ENCODE data around the gene CAMTA1.
"Not testable (repeated sequence)": the region's sequence is repeated elsewhere in the genome, so short reads cannot be mapped to it uniquely, and the experiment has no call there.

Gene CAMTA1

DNA sequence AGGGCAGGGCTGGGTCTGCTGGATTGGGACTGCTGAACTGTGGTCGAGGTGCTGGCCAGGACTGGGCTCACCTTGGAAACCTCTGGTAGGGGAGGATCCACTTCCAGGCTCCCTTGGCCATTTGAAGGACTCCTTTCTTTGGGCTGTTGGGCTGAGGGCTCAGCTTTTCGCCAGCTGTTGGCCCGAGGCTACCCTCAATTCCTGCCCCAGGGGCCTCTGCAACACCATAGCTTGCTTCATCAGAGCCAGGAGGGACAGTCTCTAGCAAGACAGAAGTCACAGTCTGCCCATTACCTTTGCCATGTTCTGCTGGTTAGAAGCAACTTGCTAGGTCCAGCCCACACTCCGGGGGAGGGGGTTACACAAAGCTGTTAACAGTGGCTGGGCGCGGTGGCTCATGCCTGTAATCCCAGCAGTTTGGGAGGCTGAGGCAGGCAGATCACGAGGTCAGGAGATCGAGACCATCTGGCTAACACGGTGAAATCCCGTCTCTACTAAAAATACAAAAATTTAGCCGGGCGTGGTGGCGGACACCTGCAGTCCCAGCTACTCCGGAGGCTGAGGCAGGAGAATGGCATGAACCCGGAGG is 25.0 kb downstream of the CAMTA1 start:
- not testable (repeated sequence) for DNase-seq (ENCODE audit: low read depth in 2 of 2)

DNA sequence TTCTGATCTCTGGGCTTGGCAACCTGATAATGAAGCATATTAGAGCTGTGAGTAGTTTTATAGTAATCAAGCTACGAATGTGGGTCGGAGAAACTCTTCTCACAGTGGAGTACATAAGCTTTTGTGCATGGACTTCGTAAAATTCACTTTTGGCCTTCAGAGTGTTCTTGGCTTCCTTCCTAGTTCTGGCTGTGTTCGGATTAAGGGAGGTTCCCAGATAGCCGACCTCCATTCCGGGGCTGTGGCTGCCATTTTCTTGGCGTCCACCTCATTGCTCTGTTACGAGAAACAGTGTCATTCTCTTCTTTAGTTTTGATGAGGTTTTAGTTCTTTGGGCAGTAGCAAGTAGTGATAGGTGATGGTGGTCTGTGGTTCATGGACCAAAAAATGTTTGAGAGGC is 26.3 kb downstream of the CAMTA1 start:
- no peak for DNase-seq (ENCODE audit: low read depth in 2 of 2)

DNA sequence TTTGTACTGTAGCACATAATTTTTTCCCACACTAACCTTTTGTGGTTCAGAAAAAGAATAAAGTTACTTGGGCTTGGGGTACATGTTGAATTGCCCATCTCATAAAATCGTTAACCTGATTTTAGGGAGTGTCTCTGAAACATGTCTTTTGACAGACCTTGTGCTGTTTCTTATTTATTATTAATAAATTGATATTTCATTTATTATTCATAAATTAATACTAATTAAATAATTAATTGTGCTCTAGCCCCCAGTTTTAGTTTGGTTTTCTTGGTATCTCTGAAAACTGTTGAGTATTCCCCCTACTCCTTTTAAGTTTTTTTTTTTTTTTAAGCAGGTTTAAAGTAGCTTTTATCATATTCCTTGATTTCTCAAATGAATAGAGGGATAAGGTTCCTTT is 27.9 kb downstream of the CAMTA1 start:
- no peak for DNase-seq (ENCODE audit: low read depth in 2 of 2)

DNA sequence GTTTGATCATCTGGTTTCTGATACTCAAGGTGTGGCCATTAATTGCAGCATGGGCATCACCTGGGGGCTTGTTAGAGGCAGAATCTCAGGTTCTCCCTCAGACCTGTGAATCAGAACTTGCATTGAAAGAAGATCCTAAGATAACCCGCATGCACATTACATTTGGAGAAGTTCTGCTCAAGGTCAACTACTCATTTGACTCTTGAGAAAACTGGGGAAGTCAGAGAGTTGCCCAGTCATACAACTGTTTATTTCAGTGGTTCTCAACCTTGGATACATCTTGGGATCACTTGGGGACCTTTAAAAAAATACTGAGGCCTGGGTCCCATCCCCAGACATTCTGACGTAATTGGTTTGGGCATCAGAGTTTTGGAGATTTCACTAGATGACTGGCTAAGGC is 30.5 kb downstream of the CAMTA1 start:
- DNase-seq (ENCODE audit: low read depth in 2 of 2): no peak

DNA sequence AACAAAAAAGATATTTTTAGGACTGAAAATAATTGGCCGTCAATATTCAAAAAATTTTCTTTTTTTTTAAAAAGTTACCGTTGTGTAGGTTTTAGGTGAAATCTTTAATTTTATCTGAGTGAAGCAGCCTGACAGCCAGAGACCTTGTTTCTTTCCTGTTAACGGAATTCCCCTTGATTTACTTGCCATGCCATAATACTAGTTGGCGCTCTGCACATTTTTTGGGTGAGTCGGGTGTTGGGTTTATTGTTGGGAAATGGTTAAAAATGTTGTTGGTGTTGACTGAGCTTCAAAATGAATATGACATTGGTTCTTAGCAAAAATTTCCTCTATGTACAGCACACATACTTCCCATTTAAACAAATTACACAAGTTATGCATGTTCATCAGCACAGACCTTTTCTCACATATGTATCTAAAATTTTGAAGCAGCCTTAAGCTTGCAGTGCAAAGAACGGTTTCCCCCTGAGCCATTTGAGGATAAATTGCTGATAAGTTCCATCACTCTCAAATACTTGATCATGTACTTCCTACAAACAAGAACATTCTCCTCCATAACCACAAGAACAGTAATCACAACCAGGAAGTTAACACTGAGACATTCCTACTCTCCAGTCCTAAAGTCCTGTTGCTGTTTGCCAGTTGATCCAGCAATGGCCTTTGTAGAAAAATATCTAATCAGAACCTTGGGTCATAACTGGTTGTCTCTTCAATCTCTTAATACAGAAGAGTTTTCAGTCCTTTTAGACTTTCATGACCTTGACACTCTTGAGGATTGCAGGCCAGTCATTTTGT is 34.2 kb downstream of the CAMTA1 start:
- DNase-seq (ENCODE audit: low read depth in 2 of 2): no peak

DNA sequence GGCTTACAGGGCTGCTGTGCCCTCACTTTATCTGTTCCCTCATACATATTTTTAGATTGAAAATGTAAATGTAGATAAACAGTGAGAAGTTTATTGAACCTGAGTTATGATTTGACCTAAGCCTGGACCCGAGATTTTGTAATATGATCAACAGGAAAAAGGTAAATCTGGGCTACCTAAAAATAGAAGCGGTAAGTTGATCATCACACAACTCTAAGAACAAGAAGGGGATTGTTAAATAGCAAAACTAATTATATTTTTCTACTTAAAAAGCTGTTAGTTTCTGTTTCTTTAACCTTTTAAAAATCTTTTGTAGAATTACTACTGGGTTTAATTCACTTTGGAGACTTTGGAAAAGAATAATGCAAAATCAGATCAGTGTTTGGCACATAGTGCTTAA is 35.6 kb downstream of the CAMTA1 start:
- no peak for DNase-seq (ENCODE audit: low read depth in 2 of 2)

DNA sequence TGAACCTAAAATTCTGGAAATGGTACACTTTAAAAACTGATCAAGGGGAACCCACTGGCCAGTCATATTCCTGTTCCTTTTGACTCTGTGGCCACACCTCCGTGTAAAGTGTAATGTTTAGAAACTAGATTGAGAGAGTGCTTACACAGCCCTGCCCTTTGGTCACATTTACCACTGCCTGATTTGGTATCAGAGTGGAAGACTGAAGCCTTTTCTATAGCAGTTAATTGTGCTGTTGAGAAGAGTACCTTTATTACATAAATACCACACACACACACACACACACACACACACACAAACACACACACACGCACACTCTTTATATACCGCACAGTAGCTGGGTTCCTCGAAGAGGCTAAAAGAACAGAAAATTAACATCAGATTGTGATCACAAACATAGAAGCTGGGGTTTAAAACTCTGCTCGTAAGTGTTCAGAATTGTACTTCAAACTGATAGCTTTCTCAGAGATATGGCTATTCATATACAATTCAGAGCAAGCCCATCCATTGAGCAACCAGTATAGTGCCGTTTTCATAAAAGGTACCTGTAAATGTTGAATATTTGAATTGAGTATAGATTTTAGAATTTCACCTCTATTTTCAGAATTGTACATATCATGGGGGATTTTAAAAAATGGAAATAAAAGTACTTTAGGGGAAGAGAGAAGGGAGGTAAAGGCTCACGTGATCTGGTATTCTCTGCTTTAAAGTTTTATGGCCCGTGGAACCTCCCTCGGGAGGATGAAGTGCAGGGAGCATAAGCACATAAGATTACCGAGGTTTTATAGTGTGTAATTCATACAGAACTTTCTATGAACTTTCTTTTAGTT is 37.5 kb downstream of the CAMTA1 start:
- DNase-seq (ENCODE audit: low read depth in 2 of 2): no peak

DNA sequence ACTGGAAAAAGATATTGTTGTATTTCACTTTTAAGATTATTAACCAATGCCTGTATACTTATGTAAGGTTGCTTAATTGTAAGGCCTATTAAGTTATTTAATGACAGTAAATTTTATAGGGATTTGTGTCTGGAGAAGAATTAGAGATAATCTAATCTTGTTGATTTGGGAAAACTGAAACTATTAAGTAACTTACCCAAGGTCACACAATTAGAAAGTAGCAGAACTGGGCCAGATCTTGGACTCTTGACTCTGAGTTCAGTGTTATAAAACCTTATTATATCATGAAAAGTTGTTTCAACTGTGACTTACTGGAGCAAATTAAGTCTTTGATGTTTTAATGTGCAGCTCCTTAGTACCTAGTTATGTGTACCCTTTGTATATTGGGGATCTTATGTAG is 38.5 kb downstream of the CAMTA1 start:
- no peak for DNase-seq (ENCODE audit: low read depth in 2 of 2)

DNA sequence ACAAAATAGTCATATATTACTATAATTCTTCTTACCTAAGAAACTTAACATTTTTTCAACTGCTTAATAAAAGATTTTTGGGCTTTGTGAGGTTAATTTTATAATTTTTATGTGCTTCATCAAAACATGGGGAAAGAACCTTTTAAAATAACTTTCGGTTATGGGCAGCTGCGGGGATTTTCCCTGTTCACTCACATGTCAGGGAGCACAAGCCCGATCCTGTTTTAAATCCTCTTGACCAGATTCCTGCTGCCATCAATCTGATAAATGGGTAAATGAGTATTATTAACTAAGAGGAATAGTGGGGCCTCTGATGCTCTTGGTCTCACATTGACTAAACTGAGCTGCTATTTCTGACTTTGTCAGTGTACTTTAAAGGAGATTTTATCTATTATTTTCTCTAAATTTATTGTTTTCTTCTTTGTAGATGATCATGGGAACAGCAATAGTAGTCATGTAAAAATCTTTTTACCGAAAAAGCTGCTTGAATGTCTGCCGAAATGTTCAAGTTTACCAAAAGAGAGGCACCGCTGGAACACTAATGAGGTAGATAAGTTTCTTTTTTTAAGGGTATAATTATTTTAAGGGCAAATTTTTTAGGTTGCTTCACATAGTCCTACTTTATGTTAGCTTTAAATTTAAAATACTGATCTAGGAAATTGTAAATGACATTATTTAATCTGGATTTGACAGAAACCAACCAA is 39.6 kb downstream of the CAMTA1 start:
- no peak for DNase-seq (ENCODE audit: low read depth in 2 of 2)

DNA sequence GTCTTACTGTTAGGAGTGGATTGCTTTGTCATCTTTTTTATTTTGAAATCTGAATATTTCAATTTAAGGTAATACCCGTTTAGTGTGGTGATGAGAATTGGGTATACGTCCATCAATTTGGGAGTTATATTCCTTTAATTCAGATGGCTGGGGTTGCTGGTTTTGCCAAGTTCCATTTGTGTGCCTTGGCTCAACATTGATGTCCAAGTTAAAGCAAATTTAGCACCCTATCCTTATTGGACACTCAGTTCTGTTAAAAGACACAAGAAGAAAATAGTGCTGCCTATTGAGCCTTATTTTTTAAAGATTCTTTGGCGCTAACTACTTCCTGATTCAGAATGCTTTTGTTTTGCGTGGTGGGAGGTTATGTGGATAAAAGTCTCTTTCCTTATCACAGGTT is 40.6 kb downstream of the CAMTA1 start:
- DNase-seq (ENCODE audit: low read depth in 2 of 2): no peak

DNA sequence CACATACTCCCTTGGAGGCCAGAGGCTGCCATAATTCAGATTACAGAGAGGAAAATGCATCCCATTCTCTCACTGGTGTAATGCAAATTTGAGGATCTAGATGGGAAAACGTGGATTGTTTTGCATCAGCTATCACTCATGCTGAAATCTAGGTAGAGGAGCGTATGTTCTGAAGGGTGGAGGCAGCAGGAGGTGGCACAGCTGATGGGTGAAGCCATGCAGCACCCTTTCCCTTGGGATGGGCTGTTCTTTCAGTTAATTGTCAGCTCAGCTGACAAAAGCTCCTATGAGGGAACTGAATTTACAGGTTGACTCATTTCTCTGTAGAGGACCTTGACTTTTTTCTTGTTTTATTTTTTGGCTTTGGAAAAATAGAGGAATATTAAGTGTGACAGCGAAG is 41.8 kb downstream of the CAMTA1 start:
- no peak for DNase-seq (ENCODE audit: low read depth in 2 of 2)

DNA sequence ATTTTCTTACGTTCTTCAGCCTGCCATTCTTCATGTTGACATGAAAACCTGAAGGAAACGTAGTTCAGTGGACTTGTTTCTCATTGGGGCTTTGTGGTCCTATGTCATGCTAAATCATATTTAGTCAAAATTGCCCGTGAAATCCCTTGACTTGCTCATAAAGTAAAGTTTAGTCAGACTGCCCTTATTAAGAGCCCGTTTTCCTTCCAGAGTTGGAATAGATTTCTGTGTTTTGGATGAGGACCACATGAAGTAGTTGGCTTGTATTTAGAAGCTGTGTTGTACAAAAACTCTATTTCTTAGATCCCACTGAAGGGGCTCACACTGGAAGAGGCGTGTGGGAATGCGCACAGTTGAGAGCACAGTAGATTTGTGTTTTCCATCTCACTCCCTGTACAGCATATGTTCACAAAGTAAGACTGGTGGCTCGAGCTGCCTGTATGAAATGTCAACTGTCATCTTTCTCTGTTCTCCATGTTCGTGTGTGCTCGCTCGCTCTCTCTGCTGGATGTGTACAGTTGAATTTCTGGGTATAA is 42.4 kb downstream of the CAMTA1 start:
- no peak for DNase-seq (ENCODE audit: low read depth in 2 of 2)

DNA sequence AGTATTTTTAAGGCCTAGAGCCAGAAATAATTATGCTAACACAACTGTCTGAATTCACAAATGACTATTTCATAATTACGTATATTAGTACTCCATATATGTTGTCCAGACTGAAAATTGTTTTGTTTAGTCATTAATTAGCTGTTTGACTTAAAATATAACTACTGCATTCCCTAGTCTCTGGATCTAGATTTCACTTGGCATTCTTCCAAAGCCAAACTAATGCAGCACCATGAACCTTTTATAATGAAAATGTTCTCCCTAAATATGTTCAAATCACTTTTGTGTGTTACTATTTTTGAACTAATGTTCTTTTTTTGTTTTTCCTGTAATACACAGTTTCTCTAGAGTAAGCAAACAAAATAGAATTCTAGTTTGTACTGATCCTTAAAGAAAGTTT is 46.1 kb downstream of the CAMTA1 start:
- DNase-seq (ENCODE audit: low read depth in 2 of 2): no peak

DNA sequence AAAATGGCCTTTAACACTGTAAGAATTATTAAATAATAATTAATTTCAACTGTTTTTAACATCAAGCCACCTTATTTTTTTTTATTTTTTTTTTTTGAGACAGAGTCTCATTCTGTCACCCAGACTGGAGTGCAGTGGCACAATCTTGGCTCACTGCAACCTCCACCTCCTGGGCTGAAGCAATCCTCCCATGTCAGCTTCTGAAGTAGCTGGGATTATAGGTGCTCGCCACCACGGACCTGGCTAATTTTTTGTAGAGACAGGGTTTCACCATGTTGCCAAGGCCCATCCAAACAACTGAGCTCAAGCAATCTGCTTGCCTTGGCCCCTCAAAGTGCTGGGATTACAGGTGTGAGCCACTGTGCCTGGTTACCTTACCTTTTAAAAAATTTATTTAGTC is 46.8 kb downstream of the CAMTA1 start:
- DNase-seq (ENCODE audit: low read depth in 2 of 2): not testable (repeated sequence)

DNA sequence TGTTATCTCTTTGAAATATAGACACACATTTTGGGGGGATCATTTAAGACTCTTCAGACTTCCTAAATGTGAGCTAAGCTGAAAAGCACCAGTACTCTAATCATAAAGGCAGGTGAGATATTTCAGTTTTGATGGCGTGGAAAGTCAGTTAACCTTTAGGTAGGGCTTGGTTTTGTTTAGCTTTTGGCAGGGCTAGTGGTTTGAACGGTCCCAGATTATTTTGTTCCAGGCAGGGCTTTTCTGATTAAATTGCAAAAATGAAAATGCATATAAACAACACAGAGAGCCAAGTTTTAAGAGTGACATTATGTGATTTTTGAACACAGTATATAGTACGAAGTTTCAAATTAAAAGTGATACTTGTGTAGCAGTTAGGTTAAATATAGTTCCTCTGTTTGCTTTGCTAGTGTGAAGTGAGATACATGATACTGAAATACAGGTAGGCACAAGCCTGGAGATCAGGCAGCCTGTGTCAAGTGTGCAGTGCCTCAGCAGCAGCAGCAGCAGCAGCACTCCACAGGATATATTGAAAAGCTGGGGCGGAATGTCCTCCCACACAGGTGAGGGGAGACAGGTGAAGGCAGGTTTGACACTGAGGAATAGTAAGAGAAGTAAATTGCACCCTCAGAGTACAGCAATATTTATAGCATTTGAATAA is 47.4 kb downstream of the CAMTA1 start:
- no peak for DNase-seq (ENCODE audit: low read depth in 2 of 2)

DNA sequence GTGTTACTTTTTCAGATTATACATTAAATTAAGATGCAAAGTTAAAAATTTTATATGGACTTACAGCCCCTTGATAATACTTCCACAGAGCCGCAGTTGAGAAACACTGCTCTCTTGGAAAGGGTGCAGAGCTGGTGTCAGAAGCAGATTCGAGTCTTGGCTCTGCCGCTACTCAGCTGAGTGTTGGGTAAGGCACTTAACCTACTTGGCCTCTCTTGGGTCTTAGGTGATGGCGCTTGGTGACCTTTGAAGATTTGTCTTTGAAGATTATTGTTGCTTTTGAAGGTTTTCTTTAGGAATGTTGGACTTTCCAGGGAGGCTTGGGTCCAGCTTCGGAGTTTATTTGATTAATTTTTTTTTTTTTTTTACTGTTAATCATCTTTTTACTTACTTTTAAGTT is 48.5 kb downstream of the CAMTA1 start:
- DNase-seq (ENCODE audit: low read depth in 2 of 2): no peak

DNA sequence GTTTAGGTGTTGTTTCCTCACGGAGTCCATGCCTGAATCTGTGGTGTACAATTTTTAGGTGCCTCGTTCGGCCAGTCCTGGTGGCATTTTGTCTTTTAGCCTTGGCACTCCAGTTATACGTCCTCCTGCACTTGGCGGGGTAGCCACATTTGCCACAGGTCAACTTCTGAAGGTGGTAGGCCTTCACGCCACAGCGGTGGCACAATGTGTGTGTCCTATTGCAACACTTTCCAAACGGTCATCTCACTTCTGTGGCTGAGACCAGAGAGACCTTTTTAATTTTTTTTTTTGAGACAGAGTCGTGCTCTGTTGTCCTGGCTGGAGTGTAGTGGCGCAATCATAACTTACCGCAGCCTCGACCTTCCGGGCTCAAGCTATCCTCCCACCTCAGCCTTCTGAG is 49.1 kb downstream of the CAMTA1 start:
- no peak for DNase-seq (ENCODE audit: low read depth in 2 of 2)

DNA sequence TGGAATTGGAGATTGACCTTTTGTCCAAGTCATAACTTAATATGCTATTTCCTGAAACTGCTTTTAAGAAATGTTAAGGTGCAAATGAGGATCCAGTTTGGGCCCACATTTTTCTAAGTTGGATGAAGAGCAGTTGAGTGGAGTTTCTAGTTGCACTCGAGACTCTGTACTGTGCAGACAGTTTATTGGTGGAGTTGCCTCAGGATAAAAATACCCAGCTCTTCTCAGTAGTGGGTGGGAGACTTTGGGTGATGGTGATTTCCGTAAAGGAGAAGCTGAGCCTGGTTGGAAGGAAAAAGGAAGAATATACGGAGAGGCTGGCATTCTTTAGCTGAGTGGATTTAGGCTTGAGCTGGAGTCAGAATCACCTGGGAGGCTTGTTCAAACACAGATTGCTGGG is 49.9 kb downstream of the CAMTA1 start:
- no peak for DNase-seq (ENCODE audit: low read depth in 2 of 2)

DNA sequence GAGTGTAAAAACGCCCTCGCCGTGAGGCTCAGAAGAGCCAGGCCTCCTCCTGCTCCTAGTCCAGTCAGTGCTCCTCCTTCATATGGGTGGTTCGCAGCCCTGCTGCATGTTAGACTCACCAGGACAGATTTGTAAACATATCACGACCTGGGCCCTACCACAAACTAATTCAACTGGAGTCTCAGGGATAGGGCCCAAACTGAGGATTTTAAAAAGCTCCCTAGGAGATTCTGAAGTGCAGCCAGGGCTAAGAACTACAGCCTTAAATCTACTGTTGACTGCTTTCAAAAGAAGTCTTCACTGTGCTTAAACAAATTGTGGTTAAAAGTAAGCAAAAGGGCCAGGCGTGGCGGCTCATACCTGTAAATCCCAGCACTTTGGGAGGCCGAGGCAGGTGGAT is 57.0 kb downstream of the CAMTA1 start:
- no peak for DNase-seq (ENCODE audit: low read depth in 2 of 2)

DNA sequence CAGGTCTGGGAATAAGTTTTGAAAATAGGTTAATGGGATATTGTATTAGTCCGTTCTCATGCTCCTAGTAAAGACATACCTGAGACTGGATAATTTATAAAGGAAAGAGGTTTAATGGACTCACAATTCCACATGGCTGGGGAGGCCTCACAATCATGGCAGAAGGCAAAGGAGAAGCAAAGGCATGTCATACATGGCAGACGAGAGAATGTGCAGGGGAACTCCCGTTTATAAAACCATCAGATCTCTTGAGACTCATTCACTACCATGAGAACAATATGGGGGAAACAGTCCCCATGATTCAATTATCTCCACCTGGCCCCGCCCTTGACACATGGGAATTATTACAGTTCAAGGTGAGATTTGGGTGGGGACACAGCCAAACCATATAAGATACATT is 60.5 kb downstream of the CAMTA1 start:
- DNase-seq (ENCODE audit: low read depth in 2 of 2): not testable (repeated sequence)

DNA sequence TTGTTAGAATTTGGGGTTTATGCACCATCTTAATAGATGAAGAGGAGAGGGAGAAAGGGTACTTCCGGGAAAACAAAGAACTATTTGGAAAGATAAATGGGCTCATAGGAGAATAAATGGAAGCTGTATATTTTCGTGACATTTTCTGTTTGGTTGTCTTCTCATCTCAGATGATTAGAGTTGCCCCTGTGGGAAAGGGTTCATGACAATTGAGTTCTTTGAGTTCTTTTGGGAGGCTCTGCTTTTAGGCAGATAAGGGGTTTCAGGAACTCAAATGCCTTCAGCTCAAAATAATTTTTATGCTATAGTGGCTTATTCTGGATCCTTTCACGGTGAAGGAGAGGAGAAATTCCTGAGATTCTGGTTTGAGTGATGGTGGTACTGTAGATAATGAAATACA is 63.6 kb downstream of the CAMTA1 start:
- no peak for DNase-seq (ENCODE audit: low read depth in 2 of 2)
